GM21526 (cell line): ENCODE results near the gene POLR2E.

Experiments used
- ATAC-seq: cut with Tn5 transposase; IDR thresholded peaks from one replicate; pipeline ENCODE4 v1.9.1; 2021; ENCODE audit warnings: moderate library complexity; ENCODE audit not compliant: unreplicated experiment, low FRiP score

Gene POLR2E

DNA sequence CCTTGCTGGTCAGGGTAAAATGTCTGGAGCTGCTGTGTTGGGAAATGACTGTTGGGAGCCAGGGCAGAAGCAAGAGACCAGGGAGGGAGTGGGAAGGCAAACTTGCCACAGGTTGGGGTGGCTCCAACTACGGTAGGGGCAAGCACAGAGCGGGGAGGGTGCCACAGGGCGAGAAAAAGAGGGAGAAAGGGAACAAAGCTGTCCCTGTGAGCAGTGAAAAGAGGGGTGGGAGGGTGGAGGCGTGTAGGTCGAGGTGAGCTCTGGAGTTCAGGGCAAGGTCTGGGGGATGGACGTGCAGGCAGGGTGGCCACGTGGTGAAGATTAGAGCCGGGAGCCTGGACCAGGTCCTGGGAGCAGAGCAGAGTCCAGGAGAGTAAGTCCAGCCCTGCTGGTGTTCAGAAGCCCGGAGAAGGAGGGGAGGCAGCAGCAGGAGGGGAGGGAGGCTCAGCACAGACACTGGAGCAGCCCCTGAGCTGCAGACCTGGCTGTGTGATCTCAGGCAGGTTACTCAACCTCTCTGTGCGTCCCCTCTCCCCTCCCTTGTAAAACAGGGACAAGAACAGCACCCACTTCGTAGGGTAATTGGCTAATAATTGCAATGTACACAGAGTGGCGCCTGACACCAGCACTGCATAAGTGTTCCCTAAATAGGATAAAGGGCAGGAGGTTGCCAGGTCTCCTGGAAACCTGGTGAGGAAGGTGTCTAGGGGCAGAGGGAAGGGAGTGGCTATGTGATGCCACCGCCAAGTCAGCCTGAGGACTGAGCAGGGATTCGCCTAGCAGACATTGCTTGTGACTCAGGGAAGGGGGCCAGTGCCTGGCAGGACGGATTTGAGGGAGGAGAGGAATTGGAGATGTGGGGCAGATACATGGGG is 3.2 kb upstream of the POLR2E start:
- no peak for ATAC-seq

DNA sequence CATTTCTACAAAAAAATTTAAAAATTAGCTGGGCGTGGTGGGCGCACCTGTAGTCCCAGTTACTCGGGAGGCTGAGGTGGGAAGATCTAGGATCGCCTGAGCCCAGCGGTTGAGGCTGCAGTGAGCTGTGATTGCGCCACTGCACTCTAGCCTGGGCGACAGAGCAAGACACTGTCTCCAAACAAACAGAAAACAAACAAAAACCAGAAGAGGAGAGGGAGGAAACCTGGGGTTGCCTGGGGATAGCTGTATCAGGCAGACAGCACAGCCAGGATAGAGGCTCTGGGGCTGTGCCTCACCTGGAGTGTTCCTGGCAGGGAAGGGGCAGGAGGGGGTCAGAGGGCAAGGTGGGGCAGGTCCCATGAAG is 2.6 kb upstream of the POLR2E start:
- no peak for ATAC-seq

DNA sequence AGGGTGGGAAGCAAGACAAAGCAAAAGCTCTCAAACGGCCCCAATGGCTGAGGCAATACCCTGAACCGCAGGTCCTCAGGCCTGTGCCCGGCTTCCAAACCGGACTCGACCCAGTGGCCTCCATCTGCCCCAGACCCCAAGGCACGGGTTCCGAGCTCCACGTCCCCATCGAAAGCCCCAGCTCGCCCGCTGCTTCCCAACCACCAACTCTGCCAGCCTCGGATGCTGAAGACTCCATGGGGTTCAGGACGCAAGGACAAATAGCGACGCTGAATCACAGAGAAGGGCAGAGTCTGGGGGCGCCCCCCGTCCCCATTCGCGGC is 559 bp downstream of the POLR2E start:
- no peak for ATAC-seq

DNA sequence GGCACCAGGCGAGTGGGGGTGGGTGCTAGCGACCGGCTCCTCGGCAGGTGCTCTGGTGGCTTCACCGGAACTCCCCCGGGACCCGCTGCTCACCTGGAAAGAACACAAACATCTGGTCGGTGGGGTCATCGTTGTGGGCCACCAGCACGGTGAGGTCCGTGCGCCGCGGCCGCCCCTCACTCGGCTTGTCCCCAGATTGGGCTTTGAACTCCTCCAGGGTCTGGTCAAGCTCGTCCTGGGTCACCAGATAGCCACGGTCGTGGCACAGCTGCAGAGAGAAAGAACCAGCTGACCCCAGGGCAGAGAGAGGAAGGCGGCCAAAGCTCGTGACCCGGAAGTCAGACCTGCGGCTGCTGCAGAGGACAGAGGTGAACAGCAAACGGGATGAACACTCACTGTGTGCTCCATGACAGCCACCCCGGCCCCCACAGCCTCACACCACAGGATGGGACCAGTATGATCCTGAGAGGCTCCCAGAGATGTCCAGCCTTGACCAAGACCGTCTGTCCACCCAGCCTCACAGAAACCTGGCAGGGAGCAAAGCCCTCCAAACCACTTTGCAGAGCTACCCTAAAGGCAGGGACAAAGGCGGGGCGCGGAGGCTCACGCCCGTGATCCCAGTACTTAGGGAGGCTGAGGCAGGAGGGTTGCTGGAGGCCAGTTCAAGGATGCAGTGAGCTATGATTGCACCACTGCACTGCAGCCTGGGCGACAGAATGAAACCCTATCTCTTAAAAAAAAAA is 1.2 kb downstream of the POLR2E start:
- ATAC-seq: no peak

DNA sequence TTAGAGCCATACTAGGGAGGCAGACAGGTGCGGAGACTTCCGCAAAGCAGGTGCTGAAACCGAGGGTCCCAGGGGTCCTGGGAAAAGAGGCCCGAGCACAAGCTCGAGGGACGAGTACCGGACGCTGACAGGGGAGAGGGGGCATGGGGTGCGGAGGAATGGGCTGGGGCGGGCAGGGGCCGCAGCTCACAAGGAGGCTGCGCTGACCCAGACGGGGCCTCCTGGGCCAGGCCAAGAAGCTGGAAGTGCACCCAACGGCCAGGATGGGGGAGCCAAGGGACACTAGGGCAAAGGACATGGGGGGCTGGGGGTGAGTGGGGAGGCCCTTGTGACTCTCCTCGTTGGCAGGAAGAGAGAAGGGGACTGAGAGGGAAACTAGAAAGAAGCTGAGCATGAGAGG is 1.8 kb downstream of the POLR2E start:
- no peak for ATAC-seq

DNA sequence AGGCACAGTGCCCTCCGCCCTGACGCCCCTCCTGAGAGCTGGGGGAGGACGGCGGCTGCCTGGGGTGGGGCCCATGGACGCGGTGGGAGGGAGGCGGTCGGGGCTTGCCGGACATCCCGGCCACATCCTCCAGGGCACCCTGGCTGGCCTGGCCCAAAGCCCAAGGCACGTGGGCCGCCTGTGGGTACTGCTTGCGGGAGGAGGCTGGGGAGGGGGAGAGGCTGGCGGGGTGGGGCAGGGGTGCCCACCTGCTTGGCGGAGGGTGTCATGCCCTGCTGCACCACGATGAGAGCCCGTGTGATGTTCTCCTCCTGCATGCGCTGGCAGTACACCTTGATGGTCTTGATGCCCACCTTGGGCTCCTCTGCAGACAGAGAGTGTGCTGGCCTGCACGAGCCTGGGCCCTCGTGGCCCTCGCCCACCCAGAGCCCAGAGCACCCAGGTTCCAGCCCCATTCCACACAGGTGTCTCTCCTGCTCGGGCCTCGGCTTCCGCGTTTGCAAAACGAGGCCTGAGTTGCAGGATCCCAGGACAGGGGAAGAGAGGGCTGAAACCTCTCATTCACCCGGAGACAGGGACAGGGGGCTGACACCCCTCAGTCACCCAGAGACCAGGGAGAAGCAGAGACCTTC is 3.5 kb downstream of the POLR2E start:
- ATAC-seq: no peak

DNA sequence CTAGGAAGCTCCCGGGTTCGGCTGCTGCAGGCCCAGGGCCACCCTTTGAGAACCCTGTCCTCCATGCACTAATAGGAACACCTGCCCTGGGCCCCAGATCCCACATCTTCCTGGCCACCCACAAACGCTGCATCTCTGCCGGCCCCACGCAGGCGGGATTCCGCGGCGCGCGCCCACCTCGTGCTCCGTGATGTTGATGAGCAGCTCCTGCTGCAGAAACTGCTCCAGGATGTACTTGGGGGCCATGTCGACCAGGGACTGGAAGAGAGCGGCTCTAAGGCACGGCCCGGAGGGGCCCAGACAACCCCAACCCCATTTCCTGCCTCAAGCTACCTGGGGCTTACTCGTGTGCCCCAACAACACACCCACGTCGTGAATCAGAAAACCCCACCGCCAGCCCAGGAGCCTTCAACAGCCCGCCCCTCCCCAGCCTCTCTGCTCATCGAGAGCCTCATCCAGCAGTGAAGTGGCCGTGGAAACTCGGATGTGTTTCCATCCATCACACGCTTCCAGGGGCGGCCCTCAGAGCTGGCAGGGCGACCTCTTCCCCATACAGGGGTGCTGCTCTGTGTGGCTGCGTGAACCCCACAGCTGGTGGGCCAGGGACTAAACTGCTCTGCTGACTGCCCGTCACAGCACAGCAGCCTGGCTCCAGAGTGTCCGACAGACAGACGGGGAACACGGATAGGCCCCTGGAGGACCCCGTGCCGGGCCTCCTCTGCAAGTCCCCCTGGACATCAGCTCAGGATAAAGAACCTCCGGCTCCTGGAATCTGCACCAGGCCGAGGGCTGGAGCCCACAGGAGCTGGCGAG is 4.2 kb downstream of the POLR2E start:
- no peak for ATAC-seq

DNA sequence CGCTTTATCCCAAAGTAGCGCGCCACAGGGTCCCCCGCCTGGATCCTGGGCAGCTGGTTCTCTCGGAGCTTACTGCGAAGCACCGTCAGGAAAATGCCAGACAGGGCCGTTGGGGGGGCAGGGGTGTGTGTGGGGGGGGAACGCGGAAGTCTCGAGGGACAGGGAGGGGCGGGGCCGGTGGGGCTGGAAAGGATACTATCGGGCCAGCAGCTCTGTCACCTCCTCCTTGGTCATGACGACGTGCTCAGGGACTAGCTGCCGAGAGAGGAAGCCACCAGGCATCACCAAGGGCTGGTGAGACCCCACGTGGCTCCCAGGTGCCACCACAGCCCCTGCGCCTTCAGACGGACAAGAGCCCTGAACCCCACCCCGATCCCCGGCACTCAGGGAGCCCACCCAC is 5.3 kb downstream of the POLR2E start:
- no peak for ATAC-seq

DNA sequence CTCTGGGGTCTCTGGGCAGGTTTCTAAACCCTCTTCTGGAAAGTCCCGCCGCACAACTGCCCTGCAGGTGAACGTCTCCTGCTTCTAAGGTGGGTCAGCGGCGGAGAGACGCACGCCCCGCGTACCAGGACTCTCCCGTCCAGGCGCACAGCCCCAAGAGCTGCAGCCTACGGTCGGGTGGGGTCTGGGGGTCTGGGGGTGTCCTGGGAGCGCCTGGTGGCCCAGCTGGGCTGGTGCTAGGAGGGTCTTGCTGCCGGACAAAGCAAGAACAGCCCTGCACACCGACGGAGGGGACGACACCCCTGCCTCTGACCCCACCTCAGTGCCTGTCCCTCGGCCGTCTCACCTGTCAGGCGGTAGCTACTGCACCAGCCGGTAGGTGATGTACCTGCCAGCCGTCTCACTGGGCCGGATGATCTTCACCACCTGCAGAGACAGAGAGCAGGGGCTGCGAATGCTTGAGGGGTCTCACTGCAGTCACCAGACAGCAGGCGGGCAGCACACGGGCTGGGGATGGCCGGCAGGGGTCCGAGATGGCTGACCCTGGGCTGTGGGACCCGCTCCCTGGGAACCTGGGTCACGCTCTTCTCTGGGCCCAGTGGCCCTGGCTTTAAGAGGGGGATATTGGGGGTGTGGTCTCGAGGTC is 5.9 kb downstream of the POLR2E start:
- ATAC-seq: no peak

DNA sequence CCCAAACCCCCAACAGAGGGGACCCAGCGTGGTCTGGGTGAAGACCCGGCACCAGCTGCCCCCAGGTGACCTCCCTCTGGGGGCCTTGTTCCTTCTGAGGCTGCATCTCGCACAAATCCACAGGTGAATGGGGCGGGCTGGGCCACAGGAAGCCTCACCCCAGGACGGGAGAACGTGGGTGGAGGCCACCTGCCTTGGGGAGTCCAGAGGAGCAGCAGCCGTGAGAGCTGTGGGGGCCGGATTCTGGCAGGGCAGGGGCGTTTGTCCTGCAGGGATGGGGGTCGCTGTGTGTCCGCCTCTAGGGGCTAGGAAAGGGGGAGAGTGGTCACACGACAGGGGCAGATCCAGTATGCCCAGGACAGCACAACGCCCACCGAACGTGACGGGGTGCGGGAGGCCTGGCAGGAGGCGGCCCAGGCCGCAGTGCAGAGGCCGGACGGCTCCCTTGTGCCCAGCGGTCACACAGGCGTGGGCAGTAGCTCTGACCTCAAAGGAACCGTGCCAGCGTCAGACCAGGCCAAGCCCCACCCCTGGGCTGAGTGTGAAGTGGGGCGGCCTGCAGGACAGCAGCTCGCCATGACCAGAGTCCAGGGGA is 6.7 kb downstream of the POLR2E start:
- ATAC-seq: no peak

DNA sequence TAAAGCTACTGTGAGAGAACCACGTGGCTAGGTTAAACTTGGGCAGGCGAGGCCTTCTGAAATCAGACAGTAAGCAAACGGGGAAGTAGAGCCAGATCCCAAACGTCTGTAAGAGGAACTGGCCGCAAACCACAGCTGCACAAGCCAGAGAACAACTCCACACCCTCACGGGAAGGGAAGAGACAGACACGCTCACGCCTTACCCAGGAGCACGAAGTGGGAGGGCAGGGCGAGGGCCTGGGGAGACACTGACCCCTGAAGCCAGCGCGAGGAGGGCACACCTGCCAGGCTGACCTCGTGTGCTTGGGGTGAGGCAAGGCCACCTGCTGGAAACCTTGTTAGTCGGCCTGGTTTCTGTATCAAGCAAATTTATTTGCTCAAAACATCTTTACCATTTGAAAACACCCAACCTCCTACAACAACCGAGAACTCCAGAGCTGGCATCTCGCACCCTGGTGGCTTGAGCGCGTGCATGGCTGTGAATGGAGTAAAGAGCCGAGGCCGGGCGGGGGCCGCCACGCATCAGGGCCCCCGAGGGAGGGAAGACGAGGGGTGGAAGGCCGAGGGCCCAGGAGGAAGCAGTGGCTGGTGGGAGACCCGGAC is 7.3 kb downstream of the POLR2E start:
- no peak for ATAC-seq

DNA sequence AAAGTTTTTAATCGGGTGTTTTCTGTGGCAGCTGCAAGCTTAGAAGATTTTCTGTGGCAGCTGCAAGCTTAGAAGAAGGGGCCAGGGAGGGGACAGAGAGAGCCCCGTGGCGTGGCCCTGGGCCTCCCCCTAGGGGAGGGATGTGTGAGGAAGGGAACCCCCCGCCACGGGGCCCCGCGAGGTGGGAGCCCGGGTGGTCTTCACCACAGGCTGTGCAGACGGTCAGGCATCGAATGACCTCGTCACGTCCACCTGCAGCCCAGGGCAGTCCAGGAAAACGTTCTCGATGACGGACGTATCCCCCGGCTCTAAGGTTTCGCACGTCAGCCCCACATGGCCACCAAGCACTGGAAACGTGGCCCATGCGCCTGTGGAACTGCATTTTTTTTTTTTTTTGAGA is 8.6 kb downstream of the POLR2E start:
- ATAC-seq: no peak

DNA sequence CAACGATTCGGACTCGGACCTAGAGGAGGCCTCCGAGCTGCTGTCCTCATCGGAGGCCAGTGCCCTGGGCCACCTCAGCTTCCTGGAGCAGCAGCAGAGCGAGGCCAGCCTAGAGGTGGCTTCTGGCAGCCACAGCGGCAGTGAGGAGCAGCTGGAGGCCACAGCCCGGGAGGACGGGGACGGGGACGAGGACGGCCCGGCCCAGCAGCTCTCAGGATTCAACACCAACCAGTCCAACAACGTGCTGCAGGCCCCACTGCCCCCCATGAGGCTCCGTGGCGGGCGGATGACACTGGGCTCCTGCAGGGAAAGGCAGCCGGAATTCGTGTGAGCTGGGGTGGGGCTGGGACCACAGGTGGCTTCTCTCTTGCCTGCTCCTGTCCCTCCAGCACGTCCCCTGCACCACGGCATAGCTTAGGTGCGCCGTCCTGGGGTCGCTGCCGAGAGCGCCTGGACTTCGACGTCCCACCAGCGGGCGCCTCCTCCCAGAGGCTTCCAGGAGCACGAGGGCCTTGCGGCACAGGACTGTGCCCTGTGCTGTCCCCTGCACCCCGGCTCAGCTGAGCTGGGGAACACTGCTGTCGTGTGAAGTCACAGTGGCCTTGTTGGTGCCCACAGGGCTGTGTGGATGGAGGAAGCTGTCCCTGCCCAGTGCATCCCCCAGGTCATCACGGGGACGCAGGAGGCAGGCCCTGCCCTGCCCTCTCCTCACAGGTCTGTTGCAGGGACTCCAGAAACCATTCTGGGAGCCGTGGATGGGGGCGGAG is 9.3 kb downstream of the POLR2E start:
- no peak for ATAC-seq

DNA sequence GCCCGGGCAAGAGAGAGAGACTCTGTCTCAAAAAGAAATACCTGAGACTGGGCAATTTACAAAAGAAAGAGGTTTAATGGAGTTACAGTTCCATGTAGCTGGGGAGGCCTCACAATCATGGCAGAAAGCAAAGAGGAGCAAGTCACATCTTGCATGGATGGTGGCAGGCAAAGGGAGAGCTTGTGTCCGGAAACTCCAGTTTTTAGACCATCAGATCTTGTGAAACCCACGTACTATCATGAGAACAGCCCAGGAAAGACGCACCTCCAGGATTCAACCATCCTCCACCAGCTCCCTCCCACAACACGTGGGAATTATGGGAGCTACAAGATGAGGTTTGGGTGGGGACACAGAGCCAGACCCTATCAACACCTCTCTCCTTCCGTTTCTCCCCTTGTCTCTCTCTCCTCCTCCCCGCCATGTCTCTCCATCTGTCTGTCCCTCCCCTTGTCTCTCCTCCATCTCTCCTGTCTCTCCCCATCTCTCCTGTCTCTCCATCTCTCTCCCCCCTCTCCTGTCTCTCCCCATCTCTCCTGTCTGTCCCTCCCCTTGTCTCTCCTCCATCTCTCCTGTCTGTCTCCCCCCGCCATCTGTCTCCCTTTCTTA is 10.0 kb downstream of the POLR2E start:
- ATAC-seq: no peak

DNA sequence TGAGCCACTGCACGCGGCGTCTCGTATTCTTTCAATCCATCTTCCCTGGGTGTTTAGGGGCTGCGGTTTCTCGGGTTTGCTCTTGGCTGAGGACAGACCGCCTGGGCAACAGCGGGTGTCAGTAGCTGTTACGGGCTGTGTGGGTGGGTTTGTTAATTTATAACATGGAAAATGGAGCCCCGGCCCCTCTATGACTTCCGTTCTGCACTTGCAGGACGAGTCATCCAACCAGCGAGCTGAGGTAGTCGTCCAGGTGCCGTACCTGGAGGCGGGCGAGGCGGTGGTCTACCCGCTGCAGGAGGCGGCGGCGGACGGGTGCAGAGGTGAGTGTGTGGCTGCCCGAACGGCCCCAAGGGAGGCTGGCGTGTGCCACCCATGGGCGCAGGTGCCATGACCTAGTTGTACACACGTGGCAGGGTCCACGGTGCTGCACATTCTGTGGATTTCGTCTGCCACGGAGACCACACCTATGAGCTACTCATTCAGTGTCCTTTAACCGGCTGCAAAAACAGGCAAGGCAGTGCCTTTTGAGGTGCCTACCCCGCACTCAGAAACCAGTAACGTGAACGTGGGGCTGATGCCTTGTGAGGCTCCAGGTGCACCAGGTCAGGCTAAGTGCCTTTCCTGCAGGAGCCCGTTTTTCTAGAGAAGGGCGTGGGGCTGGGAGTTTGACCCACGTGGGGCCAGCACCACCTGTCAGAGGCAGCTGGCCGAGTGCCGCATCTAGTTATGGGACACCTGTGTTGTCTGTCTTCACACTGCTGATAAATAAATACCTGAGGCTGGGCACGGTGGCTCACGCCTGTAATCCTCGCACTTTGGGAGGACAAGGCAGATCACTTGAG is 10.9 kb downstream of the POLR2E start:
- no peak for ATAC-seq

DNA sequence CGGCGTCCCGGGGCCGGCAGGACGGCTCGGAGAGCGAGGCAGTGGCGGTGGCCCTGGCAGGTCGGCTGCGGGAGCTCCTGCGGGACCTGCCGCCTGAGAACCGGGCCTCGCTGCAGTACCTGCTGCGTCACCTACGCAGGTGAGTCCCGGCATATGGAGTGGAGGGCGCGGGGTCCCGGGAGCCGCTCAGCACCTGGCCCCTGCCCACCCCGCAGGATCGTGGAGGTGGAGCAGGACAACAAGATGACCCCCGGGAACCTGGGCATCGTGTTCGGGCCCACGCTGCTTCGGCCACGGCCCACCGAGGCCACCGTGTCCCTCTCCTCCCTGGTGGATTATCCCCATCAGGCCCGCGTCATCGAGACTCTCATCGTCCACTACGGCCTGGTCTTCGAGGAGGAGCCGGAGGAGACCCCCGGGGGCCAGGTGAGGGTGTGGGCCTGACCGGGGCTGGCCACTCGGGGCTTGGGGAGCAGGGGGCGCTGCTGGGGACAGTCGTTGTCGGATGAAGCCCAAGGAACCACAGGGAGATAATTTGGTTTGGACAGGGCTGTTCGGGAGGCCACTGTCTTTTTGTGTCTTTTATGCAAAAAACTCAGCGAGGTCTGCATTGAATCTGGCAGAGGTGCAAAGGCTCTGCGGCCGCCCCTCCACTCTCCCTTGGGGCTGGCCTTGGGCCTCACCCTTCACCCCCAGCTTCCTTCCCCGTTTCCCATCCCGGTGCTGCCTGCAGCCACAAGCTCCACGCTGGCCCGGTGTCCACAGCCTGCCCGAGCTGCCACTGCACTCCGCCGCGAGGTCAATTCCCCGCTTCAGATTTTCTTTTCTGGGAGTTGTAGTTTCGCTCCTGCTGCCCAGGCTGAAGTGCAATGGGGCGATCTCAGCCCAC is 12.0 kb downstream of the POLR2E start:
- ATAC-seq: no peak
